AG04450 (cell line): ENCODE data around the gene PACRG. TPM values are rescaled to one million over a fixed set of nuclear protein-coding genes. Genes with fewer than 3 reads are reported as not detected.

Experiments used
- CTCF ChIA-PET: fragments of 300-600, 350-600 bp; formaldehyde crosslinking; extraction: SDS; loops from one replicate; lab custom pipeline; 2022; ENCODE audit warnings: antibody characterized with exemption, inconsistent platforms; lab: Charles Lee
- POLR2A ChIA-PET: fragments of 350-600 bp; formaldehyde crosslinking; extraction: SDS; loops from one replicate; lab custom pipeline; 2021; ENCODE audit warnings: antibody characterized with exemption, inconsistent platforms; lab: Yijun Ruan, JAX
- DNase-seq: peaks from one replicate; pipeline ENCODE4 v3.0.0-alpha.2; 2011; ENCODE audit warnings: low read depth, low spot score
- H3K27ac ChIP-seq: one replicate; pipeline ENCODE4 v1.5.1; 2012; ENCODE audit warnings: low read depth, low read length, control low read depth
- H3K27me3 ChIP-seq: one replicate; pipeline ENCODE4 v1.6.0; 2012; ENCODE audit warnings: low read length; ENCODE audit not compliant: control insufficient read depth, insufficient read depth
- H3K4me3 ChIP-seq: 2 replicates; pipeline ENCODE4 v1.5.1; 2011; ENCODE audit warnings: mild to moderate bottlenecking, low read depth, low read length, control low read depth
- H3K9me3 ChIP-seq: 2 replicates; pipeline ENCODE4 v1.5.1; 2012; ENCODE audit warnings: low read length; ENCODE audit not compliant: control insufficient read depth, insufficient read depth
- polyA plus RNA-seq: library from polyadenylated mRNA; depleted of rRNA; stranded (reverse); fragments of >200 nt; gene quantifications from 2 replicates; pipeline ENCODE4 v1.2.3, GENCODE V29; 2011
- TF ChIP-seq, protein P1 (sequence below): IDR thresholded peaks from 2 replicates; pipeline ENCODE4 v1.5.1; 2011; ENCODE audit warnings: low read depth, low read length, control low read depth, inconsistent platforms

The PACRG gene
- polyA plus RNA-seq, 1 experiment: not detected

DNA sequence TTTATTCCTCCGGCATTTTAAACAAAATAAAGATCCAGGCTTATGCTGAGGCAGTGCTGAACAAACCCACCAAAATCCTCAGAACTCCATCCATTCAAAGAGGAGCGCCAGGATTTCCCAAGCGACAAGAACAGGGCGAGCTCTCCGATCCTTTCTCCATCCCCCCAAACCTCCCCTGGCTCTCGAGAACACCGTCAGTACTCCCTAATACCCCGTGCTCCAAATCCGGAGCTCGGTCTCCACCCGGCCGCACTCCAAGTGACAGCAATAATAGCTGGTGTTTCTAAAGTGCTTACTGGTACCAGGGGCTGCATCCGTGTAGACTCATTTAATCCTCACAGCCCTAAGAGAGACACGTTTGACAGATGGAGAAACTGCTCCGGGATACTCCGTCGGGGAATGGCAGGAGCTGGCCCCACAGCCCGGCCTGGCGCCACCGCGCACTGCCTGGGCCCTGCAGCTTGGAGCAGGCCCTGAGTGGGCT, 409.7 kb downstream of the PACRG start:
- TF ChIP-seq, protein P1, sequence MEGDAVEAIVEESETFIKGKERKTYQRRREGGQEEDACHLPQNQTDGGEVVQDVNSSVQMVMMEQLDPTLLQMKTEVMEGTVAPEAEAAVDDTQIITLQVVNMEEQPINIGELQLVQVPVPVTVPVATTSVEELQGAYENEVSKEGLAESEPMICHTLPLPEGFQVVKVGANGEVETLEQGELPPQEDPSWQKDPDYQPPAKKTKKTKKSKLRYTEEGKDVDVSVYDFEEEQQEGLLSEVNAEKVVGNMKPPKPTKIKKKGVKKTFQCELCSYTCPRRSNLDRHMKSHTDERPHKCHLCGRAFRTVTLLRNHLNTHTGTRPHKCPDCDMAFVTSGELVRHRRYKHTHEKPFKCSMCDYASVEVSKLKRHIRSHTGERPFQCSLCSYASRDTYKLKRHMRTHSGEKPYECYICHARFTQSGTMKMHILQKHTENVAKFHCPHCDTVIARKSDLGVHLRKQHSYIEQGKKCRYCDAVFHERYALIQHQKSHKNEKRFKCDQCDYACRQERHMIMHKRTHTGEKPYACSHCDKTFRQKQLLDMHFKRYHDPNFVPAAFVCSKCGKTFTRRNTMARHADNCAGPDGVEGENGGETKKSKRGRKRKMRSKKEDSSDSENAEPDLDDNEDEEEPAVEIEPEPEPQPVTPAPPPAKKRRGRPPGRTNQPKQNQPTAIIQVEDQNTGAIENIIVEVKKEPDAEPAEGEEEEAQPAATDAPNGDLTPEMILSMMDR: no peak
- ChIA-PET CTCF (no interaction called here), POLR2A (no interaction called here)
- Histone ChIP-seq H3K27me3 (no peaks in the 10 kb centered on the region), H3K27ac (no peak overlapping the region), H3K4me3 (no peak overlapping the region), H3K9me3 (peaks cover 24% of the 10 kb centered on the region)
- no peak for DNase-seq

DNA sequence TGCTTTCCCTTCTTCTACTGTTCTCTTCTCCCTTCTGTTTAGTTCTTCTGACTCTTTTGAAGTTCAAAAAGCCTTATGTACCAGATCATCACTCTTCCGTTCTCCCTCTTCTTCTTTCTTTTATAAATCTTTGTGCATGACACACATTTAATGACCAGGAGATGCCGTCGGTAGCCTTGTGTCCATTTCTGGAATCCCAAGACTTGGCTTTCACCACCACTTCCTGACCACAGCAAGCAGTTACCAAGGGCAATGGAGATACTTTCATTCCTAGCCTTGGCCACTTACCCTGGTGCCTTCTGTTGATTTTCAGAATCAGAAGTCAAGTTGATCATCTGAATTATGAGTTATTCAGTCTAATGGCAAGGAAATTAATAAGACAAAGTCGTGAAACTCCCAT, 418.3 kb downstream of the PACRG start:
- no peak for DNase-seq
- TF ChIP-seq, protein P1: no peak
- Histone ChIP-seq H3K27me3 (no peaks in the 10 kb centered on the region), H3K9me3 (peaks cover 18% of the 10 kb centered on the region), H3K27ac (no peak overlapping the region), H3K4me3 (no peak overlapping the region)
- POLR2A ChIA-PET: no interaction called here
- CTCF ChIA-PET: no interaction called here

DNA sequence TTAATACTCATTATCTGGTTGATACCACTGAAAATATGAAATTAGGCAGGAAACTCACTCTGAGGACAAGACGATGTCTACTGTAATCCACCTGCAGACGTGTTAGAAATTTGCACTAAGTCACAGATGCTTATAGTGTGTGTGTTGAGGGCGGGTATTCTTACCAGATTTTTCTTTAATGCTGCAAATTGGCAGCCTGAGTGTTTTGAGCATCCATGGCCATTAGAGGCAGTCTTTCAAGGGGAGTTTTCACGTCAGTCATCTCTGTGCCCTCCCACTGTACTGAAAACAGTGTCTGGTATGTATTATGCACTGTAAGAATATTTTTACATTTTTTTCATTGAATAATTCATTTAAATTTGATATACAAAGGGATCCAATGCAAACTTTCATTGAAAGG, 420.2 kb downstream of the PACRG start:
- TF ChIP-seq, protein P1: no peak
- H3K9me3 ChIP-seq: peaks cover 18% of the 10 kb centered on the region
- no peak for DNase-seq
- H3K4me3 ChIP-seq: no peak overlapping the region
- ChIA-PET CTCF (no interaction called here), POLR2A (no interaction called here)
- H3K27ac ChIP-seq: no peak overlapping the region
- no peaks in the 10 kb centered on the region for H3K27me3 ChIP-seq

DNA sequence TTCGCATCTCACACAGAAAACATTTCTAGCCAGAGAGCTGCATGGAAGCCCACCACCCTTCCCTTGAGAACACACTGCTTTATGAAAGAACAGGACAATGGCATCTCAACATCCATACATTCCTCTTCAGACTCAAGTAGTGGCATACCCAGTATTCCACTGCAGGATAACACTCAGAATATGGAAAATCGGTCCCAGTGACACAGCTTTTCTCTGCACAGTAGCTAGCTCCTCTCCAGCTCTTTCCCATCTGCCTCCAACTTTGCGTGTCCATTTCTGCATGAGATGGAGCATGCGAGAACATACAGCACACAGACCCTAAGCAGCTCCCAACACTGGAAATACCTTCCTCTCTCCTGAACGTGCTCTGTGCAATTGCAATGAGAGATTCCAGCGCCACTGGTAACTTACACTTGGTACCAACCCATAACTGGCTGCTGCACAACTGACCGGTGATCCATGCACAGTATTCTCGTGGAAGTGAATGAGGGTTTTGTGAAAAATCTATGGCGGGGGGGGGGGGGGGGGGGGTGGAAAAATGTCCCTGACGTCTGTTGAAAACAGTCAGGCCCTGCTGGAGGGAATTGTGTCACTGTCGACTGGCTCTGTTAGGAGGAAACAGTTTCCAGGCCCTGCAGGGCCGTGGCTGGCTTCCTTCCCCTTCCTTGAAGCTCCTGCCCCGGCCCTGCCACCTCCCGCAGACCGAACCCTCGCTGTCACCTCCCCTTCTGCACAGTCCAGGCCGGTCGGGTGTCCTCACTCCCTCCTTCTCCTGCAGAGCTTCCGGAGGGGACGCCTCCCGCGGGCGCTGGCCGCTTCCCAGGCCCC, 420.9 kb downstream of the PACRG start:
- ChIA-PET POLR2A (no interaction called here), CTCF (no interaction called here)
- no peaks in the 10 kb centered on the region for H3K27me3 ChIP-seq
- no peak overlapping the region for H3K27ac ChIP-seq
- DNase-seq: no peak
- no peak overlapping the region for H3K4me3 ChIP-seq
- TF ChIP-seq, protein P1: no peak
- H3K9me3 ChIP-seq: peaks cover 18% of the 10 kb centered on the region

DNA sequence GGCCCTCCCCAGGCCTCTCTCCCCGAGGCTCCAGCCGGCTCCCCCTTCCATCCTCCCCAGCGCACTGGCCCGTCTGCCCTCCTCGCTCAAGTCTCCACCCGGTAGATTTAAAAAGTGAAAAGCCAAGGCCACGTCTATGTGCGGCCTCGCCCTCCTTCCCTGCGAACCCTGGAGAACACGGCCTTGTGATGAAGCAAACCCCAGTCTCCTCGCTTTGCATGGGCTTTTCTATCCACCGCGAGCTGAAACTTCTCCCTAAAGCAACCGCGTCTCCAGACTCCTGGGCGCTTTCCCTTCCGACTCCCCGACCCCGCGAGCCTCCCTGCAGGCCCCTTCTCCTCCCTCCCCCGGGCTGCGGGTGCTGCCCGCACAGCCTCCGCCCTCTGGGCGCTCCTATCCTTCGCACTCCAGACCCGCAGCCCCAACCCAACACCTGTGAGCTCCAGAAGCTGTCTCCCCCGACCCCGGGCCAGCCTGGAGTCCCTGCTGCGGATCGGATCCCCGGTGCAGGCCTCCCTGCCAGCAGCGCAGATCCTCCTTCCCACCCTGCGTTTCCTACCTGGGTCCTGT, 421.6 kb downstream of the PACRG start:
- H3K9me3 ChIP-seq: peaks cover 25% of the 10 kb centered on the region
- H3K27ac ChIP-seq: no peak overlapping the region
- H3K4me3 ChIP-seq: no peak overlapping the region
- TF ChIP-seq, protein P1: no peak
- DNase-seq: no peak
- no peaks in the 10 kb centered on the region for H3K27me3 ChIP-seq
- ChIA-PET CTCF (no interaction called here), POLR2A (no interaction called here)
